SU-DHL-6 (cell line): ENCODE results near the gene PDZD8.

Experiments
- H2AFZ ChIP-seq: fragments of 200-600 bp; sonication (generic); 2 replicates; pipeline ENCODE4 v1.6.1; 2014; ENCODE audit warnings: low read depth, mild to moderate bottlenecking, moderate library complexity, mixed read lengths, antibody characterized with exemption, low read length; ENCODE audit not compliant: severe bottlenecking
- H3F3A ChIP-seq: fragments of 200-600 bp; shearing (Covaris generic); 2 replicates; pipeline ENCODE4 v1.6.0; 2016; ENCODE audit warnings: antibody characterized with exemption, mild to moderate bottlenecking; ENCODE audit not compliant: insufficient read depth
- H3K27ac ChIP-seq: fragments of 200-600 bp; sonication (generic); 2 replicates; pipeline ENCODE4 v1.5.1; 2016; ENCODE audit warnings: low read depth, mild to moderate bottlenecking, low read length, moderate library complexity, mixed read lengths
- H3K27me3 ChIP-seq: fragments of 200-600 bp; sonication (generic), shearing (Covaris generic); 2 replicates; pipeline ENCODE4 v1.6.0; 2014; ENCODE audit warnings: mild to moderate bottlenecking, low read length
- H3K36me3 ChIP-seq: fragments of 200-600 bp; sonication (generic); 2 replicates; pipeline ENCODE4 v1.6.1; 2014; ENCODE audit warnings: mild to moderate bottlenecking, low read length, mixed read lengths
- H3K4me2 ChIP-seq: fragments of 300-600, 200-600 bp; shearing (Covaris generic), sonication (generic); 2 replicates; pipeline ENCODE4 v1.6.0; 2014; ENCODE audit warnings: low read length, low read depth, mild to moderate bottlenecking; ENCODE audit not compliant: poor library complexity, severe bottlenecking
- H3K4me3 ChIP-seq: fragments of 200-600 bp; sonication (generic); 2 replicates; pipeline ENCODE4 v1.5.1; 2014; ENCODE audit warnings: antibody characterized with exemption, low read length, mild to moderate bottlenecking, mixed read lengths; ENCODE audit not compliant: insufficient read depth, poor library complexity, severe bottlenecking
- H3K79me2 ChIP-seq: fragments of 200-600 bp; sonication (generic); 2 replicates; pipeline ENCODE4 v1.6.1; 2014; ENCODE audit warnings: mild to moderate bottlenecking, low read length, moderate library complexity; ENCODE audit not compliant: insufficient read depth
- H3K9ac ChIP-seq: fragments of 200-600 bp; sonication (generic); 2 replicates; pipeline ENCODE4 v1.7.0; 2014; ENCODE audit warnings: mild to moderate bottlenecking, low read length
- H3K9me2 ChIP-seq: fragments of 200-600 bp; sonication (generic); replicated peaks from 2 replicates; pipeline ENCODE4 v1.6.1; 2014; ENCODE audit warnings: low read length; ENCODE audit not compliant: insufficient read depth
- H3K9me3 ChIP-seq: fragments of 200-600 bp; sonication (generic); 2 replicates; pipeline ENCODE4 v1.6.1; 2014; ENCODE audit warnings: low read length, mixed read lengths; ENCODE audit not compliant: insufficient read depth
- H4K20me1 ChIP-seq: fragments of 200-600 bp; sonication (generic); 2 replicates; pipeline ENCODE4 v1.6.1; 2014; ENCODE audit warnings: low read depth, mild to moderate bottlenecking, antibody characterized with exemption, low read length, moderate library complexity, mixed read lengths
- EZH2phosphoT487 ChIP-seq: fragments of 200-600 bp; sonication (generic), shearing (Covaris generic); conservative IDR thresholded peaks from 2 replicates; pipeline ENCODE4 v1.6.1; 2018; ENCODE audit warnings: mild to moderate bottlenecking, antibody characterized with exemption, low read length, moderate library complexity, mixed read lengths
- TF ChIP-seq, protein P1 (sequence below): fragments of 200-600 bp; sonication (generic); IDR thresholded peaks from one replicate; pipeline ENCODE4 v1.5.1; 2017; ENCODE audit warnings: antibody characterized with exemption, mild to moderate bottlenecking, low read length, moderate library complexity; ENCODE audit not compliant: insufficient read depth, poor library complexity, severe bottlenecking

PDZD8 gene

DNA sequence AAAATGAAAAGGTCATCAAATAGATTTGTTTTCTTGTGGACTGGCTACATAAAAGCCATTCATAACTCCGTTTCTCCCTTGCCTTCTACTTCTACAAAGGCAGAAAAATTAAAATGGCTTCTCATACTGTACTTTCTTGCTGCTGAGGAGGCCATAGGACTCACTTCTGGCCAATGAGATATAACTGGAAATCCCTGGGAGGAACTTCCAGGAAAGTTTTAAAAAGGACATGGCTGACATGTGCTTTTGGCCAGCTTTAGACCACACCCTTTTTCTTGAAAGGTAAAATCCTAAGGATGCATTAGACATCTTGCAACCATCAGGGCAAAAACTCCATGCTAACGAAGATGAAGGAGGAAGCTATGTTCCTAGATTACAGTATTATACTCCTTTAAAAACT is 58.5 kb downstream of the PDZD8 start:
- Histone ChIP-seq H3K9me3 (no peaks in the 10 kb centered on the region), H3K27ac (no peak overlapping the region), H3F3A (peaks cover 4% of the 10 kb centered on the region; the same call in 1 of the 2 replicates), H4K20me1 (peaks cover 14% of the 10 kb centered on the region), H3K4me2 (no peak overlapping the region), H3K27me3 (no peaks in the 10 kb centered on the region), H3K9ac (no peak overlapping the region), H3K36me3 (0 out of 2 replicates have a peak, but pooled peaks cover 4% of the 10 kb centered on the region), H3K79me2 (peaks cover 9% of the 10 kb centered on the region; the same call in 1 of the 2 replicates), H3K9me2 (no peaks in the 10 kb centered on the region), H3K4me3 (no peak overlapping the region), H2AFZ (no peak overlapping the region)
- no peak for TF ChIP-seq EZH2phosphoT487
- TF ChIP-seq, protein P1, sequence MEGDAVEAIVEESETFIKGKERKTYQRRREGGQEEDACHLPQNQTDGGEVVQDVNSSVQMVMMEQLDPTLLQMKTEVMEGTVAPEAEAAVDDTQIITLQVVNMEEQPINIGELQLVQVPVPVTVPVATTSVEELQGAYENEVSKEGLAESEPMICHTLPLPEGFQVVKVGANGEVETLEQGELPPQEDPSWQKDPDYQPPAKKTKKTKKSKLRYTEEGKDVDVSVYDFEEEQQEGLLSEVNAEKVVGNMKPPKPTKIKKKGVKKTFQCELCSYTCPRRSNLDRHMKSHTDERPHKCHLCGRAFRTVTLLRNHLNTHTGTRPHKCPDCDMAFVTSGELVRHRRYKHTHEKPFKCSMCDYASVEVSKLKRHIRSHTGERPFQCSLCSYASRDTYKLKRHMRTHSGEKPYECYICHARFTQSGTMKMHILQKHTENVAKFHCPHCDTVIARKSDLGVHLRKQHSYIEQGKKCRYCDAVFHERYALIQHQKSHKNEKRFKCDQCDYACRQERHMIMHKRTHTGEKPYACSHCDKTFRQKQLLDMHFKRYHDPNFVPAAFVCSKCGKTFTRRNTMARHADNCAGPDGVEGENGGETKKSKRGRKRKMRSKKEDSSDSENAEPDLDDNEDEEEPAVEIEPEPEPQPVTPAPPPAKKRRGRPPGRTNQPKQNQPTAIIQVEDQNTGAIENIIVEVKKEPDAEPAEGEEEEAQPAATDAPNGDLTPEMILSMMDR, result no peak

DNA sequence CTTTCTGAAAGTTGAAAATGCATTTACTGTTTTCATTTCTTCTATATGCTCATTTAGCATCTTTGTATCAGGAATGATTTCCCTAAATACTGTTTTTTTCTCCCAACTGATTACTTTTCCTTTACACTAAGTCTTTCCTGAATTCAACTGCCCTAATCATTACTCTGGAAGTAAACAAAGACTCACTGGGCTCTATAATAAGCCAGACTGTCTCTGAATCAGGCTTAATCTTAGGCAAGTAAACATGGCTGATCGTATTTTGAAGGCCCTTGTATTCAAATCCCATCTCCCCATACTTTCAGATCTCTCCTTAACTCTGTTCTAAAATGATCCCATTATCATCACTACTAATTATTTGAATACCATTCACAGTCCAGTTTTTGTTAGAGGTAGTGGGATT is 61.6 kb downstream of the PDZD8 start:
- Histone ChIP-seq H3K9me3 (no peaks in the 10 kb centered on the region), H3K27me3 (no peaks in the 10 kb centered on the region), H4K20me1 (no peaks in the 10 kb centered on the region), H3K9me2 (no peaks in the 10 kb centered on the region), H3K4me2 (no peak overlapping the region), H3K9ac (no peak overlapping the region), H3K79me2 (no peaks in the 10 kb centered on the region), H3F3A (no peaks in the 10 kb centered on the region), H2AFZ (no peak overlapping the region), H3K4me3 (no peak overlapping the region), H3K27ac (no peak overlapping the region), H3K36me3 (0 out of 2 replicates have a peak, but pooled peaks cover 4% of the 10 kb centered on the region)
- no peak for TF ChIP-seq EZH2phosphoT487
- TF ChIP-seq, protein P1, result no peak

DNA sequence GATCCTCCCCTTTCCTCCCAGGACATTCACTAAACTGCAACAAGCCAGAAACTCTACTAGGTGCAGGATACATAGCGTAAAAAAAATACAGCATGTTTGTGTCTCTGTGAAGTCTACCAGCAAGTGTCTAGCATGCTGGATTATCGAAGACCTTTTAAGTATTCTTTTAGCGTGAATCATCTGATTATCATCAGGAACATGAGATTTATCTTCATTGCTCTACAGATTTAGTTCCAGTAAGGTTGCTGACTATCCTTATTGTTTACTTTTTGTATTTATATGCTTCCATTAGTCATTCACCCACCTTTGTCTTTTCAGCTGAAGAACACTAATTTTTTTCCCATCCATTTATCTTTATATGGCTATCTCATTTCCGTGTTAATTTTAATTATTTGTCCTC is 62.8 kb downstream of the PDZD8 start:
- H2AFZ ChIP-seq, result no peak overlapping the region
- no peak for TF ChIP-seq EZH2phosphoT487
- TF ChIP-seq, protein P1, result no peak
- no peak overlapping the region for H3K4me3 ChIP-seq
- no peak overlapping the region for H3K4me2 ChIP-seq
- no peak overlapping the region for H3K27ac ChIP-seq
- no peaks in the 10 kb centered on the region for H3K9me2 ChIP-seq
- H3K27me3 ChIP-seq, result no peaks in the 10 kb centered on the region
- no peak overlapping the region for H3K9ac ChIP-seq
- no peaks in the 10 kb centered on the region for H3K9me3 ChIP-seq
- no peaks in the 10 kb centered on the region for H4K20me1 ChIP-seq
- H3K36me3 ChIP-seq, result no peaks in the 10 kb centered on the region
- no peaks in the 10 kb centered on the region for H3K79me2 ChIP-seq
- no peaks in the 10 kb centered on the region for H3F3A ChIP-seq
